LNCaP clone FGC (cell line): Measurements from ENCODE around the gene EME2.

ENCODE experiments used
- DNase-seq: peaks from one replicate; pipeline ENCODE4 v3.0.0-alpha.2; 2011; ENCODE audit warnings: low read depth
- H3K4me3 ChIP-seq: 2 replicates; pipeline ENCODE4 v1.5.1; 2011; ENCODE audit warnings: mild to moderate bottlenecking, low read depth, low read length, control low read depth
- CTCF ChIP-seq: IDR thresholded peaks from 2 replicates; pipeline ENCODE4 v1.5.1; 2012; ENCODE audit warnings: mild to moderate bottlenecking; ENCODE audit not compliant: control insufficient read depth, insufficient read depth; ENCODE audit errors: extremely low read depth

Gene EME2

GRCh38 chr16:1775846-1776671 is 3.4 kb downstream of the EME2 start:
- no peak overlapping the region for H3K4me3 ChIP-seq
- DNase-seq, result no peak
- TF ChIP-seq CTCF, result no peak

- no peak for DNase-seq
- no peak overlapping the region for H3K4me3 ChIP-seq
- no peak for TF ChIP-seq CTCF
Observed at GRCh38 chr16:1776672-1776955, 4.0 kb downstream of the EME2 start.

- TF ChIP-seq CTCF, result no peak
- H3K4me3 ChIP-seq, result no peak overlapping the region
- DNase-seq, result no peak
Observed at GRCh38 chr16:1776991-1777374, 4.4 kb downstream of the EME2 start.

- DNase-seq, result no peak
- H3K4me3 ChIP-seq, result no peak overlapping the region
- TF ChIP-seq CTCF, result no peak
Observed at GRCh38 chr16:1777375-1778199, 5.0 kb downstream of the EME2 start.

GRCh38 chr16:1778200-1779179 is 5.9 kb downstream of the EME2 start:
- TF ChIP-seq CTCF, result no peak
- DNase-seq, result no peak
- no peak overlapping the region for H3K4me3 ChIP-seq

GRCh38 chr16:1779234-1779701 is 6.7 kb downstream of the EME2 start:
- no peak overlapping the region for H3K4me3 ChIP-seq
- no peak for TF ChIP-seq CTCF
- no peak for DNase-seq
